Measurements from ENCODE around the gene E2F4. TPM values are rescaled to one million over a fixed set of nuclear protein-coding genes. Genes with fewer than 3 reads are reported as not detected.
A peak's percentile ranks its signal among the peaks of the same experiment; 100 is the strongest.

E2F4 gene
- total and polyA plus RNA-seq, 2 of the 13 experiments (the other 11 are each of a cell fraction or from before 2014, with no cell fraction given), result 84.8 to 91.2 TPM

- TF ChIP-seq ZNF7 (CRISPR knock-in tag; IDR thresholded peaks at IDR 0.05), result no peak
- TF ChIP-seq ZNF512 (CRISPR knock-in tag; IDR thresholded peaks at IDR 0.05), result no peak
- TF ChIP-seq CBFB (CRISPR knock-in tag; IDR thresholded peaks at IDR 0.05), result peak; percentile 41; the same call in 1 of the 2 replicates
- TF ChIP-seq ZNF362 (CRISPR knock-in tag; IDR thresholded peaks at IDR 0.05; ENCODE audit: borderline replicate concordance), result no peak
- peak; percentile 75; the same call in 1 of the 2 replicates for TF ChIP-seq IRF9 (CRISPR knock-in tag; IDR thresholded peaks at IDR 0.05; ENCODE audit: borderline replicate concordance)
- TF ChIP-seq ZNF660 (CRISPR knock-in tag; IDR thresholded peaks at IDR 0.05; ENCODE audit: borderline replicate concordance, low read depth), result no peak
- no peak for TF ChIP-seq ATF5 (CRISPR knock-in tag; IDR thresholded peaks at IDR 0.05; ENCODE audit: low read depth)
- no peak for TF ChIP-seq HDAC6 (IDR thresholded peaks at IDR 0.05; ENCODE audit: low read depth, low read length)
- TF ChIP-seq BCL3 (CRISPR knock-in tag; IDR thresholded peaks at IDR 0.05), result 0 out of 2 replicates have a peak, but pooled peaks have one; percentile 67
- TF ChIP-seq BCLAF1 (IDR thresholded peaks at IDR 0.05), result no peak
- TF ChIP-seq RBM39 (IDR thresholded peaks at IDR 0.05; ENCODE audit: low read depth, low read length, poor library complexity, severe bottlenecking), result peak; percentile 31
Observed at GRCh38 chr16:67170168-67170948, 21.6 kb upstream of the E2F4 start, which contains the start of gene NOL3 (continued).
